MCF 10A (cell line): ENCODE measurements around the gene ZNF512B. TPM values are rescaled to one million over a fixed set of nuclear protein-coding genes. Genes with fewer than 3 reads are reported as not detected.

Experiments used
- BruUV-seq: library from RNA; stranded (reverse); fragments of 400-500 nt; replicated peaks from 2 replicates; lab custom pipeline; 2021; lab: Mats Ljungman, UMichigan
- CTCF ChIA-PET: fragments of 300-600 bp; sonication (Branson Sonifier 250); formaldehyde crosslinking; extraction: SDS; loops from one replicate; lab custom pipeline; 2021; ENCODE audit warnings: antibody characterized with exemption, inconsistent platforms; lab: Yijun Ruan, JAX
- POLR2A ChIA-PET: fragments of 300-600, 350-650 bp; sonication (Branson Sonifier 250); formaldehyde crosslinking; extraction: SDS; loops from one replicate; lab custom pipeline; 2020; ENCODE audit warnings: antibody characterized with exemption, inconsistent platforms; lab: Yijun Ruan, JAX
- DNase-seq: peaks from one replicate; pipeline ENCODE4 v3.0.0-alpha.2; 2018; ENCODE audit not compliant: unreplicated experiment
- H3K27ac Mint-ChIP-seq: one replicate; pipeline ENCODE4 v1.8.0; 2022; ENCODE audit warnings: mild to moderate bottlenecking, low read depth, mixed read lengths; ENCODE audit not compliant: unreplicated experiment
- H3K27me3 Mint-ChIP-seq: one replicate; pipeline ENCODE4 v1.8.0; 2022; ENCODE audit warnings: mixed read lengths; ENCODE audit not compliant: insufficient read depth, unreplicated experiment
- H3K36me3 Mint-ChIP-seq: one replicate; pipeline ENCODE4 v1.8.0; 2022; ENCODE audit warnings: mild to moderate bottlenecking, moderate library complexity, mixed read lengths; ENCODE audit not compliant: insufficient read depth, unreplicated experiment
- H3K4me1 Mint-ChIP-seq: one replicate; pipeline ENCODE4 v1.8.0; 2022; ENCODE audit warnings: mixed read lengths; ENCODE audit not compliant: insufficient read depth, unreplicated experiment
- H3K4me3 Mint-ChIP-seq: one replicate; pipeline ENCODE4 v1.8.0; 2022; ENCODE audit warnings: mild to moderate bottlenecking, moderate library complexity, mixed read lengths; ENCODE audit not compliant: unreplicated experiment
- H3K9me3 Mint-ChIP-seq: one replicate; pipeline ENCODE4 v1.8.0; 2022; ENCODE audit warnings: mixed read lengths; ENCODE audit not compliant: unreplicated experiment
- intact Hi-C: fragments of 100-400 bp; cut with micrococcal nuclease; formaldehyde crosslinking; loops from 2 replicates; pipeline ENCODE4 v1.14.1; 2022
- microRNA-seq: library from miRNA; unstranded; fragments of <30 nt; microRNA quantifications from one replicate; pipeline ENCODE4 v1.2.0, GENCODE V29; 2022
- total RNA-seq: library from RNA; stranded (reverse); gene quantifications from 2 replicates; pipeline ENCODE4 v1.2.3, GENCODE V29; 2022
- TF ChIP-seq, protein P1 (sequence below): fragments of 200-600 bp; IDR thresholded peaks from one replicate; pipeline ENCODE4 v1.8.0; 2022; ENCODE audit warnings: antibody characterized with exemption, mild to moderate bottlenecking; ENCODE audit not compliant: unreplicated experiment

ZNF512B gene
- total RNA-seq, 1 experiment from 2014 or later, result 26.6 TPM

DNA sequence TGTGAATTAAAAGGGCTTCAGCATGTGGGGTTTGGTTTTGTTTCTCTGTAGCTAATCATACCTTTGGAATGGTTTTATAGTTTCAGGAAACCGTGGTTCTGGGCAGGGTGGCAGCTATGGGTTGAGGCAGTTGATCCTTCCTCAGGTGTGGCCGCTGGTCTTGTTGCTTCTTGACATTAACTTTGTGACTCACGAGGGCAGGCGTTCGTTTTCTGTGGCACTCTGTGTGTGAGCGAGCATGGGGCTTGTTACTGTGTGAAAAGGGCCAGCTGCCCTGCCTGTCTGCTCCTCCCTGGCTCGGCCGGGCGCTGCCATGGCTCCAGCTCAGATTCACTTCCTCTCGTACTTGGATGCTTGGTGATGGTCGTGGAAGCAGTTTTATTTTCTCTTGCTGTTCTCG lies 58.6 kb downstream of the ZNF512B start:
- no TSS peak for BruUV-seq
- peak overlapping the region; percentile 28 for H3K4me3 Mint-ChIP-seq
- H3K9me3 Mint-ChIP-seq, result no peaks in the 10 kb centered on the region
- no peaks in the 10 kb centered on the region for H3K27me3 Mint-ChIP-seq
- H3K4me1 Mint-ChIP-seq, result peaks cover 28% of the 10 kb centered on the region
- CTCF ChIA-PET, result interaction anchor here (0.6 to 2.3 kb wide), 7 partner anchors 15 to 204 kb away, joined by 3 to 9 read pairs (median 3); no protein-coding TSS in a partner anchor
- peaks cover 12% of the 10 kb centered on the region for H3K36me3 Mint-ChIP-seq
- intact Hi-C loops, result no loop called here
- POLR2A ChIA-PET, result interaction anchor here (0.6 to 3.1 kb wide), 13 partner anchors 9 to 315 kb away, joined by 3 to 22 read pairs (median 5); partner anchors contain the start of genes TPD52L2 and UCKL1
- peak; percentile 56 for DNase-seq
- peak overlapping the region; percentile 78 for H3K27ac Mint-ChIP-seq
- TF ChIP-seq, protein P1, sequence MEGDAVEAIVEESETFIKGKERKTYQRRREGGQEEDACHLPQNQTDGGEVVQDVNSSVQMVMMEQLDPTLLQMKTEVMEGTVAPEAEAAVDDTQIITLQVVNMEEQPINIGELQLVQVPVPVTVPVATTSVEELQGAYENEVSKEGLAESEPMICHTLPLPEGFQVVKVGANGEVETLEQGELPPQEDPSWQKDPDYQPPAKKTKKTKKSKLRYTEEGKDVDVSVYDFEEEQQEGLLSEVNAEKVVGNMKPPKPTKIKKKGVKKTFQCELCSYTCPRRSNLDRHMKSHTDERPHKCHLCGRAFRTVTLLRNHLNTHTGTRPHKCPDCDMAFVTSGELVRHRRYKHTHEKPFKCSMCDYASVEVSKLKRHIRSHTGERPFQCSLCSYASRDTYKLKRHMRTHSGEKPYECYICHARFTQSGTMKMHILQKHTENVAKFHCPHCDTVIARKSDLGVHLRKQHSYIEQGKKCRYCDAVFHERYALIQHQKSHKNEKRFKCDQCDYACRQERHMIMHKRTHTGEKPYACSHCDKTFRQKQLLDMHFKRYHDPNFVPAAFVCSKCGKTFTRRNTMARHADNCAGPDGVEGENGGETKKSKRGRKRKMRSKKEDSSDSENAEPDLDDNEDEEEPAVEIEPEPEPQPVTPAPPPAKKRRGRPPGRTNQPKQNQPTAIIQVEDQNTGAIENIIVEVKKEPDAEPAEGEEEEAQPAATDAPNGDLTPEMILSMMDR, result no peak

DNA sequence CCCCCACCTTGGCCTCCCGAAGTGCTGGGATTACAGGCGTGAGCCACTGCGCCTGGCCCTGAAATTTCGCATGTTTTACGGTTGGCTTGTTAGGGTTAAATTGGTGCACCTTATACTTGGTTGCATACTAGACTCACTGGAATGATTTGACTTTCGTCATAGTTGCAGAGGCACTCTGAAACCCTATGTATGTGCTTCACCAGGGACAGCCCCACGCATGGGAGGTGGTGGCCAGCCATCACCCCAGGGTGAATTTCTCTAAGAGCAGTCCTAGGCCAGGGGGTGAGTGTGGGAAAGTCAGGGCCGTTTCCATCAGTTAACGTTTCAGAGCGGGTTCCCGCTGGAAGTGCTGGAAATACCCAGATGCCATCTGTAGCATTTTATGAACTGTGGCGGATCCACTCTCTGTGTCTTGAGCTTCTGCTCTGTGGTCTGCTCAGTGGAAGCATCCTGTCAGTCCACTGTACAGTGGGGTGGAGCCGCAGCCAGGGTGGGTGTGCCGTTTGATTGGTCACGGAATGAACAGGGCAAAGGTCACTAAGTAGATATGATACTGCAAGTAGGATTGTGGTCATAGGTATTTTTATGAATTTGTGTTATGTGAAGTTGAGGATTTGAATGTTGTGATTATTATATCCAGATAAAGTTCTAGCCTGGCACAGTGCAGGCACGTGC lies 61.6 kb downstream of the ZNF512B start:
- H3K4me1 Mint-ChIP-seq, result peaks cover 25% of the 10 kb centered on the region
- no peak overlapping the region for H3K4me3 Mint-ChIP-seq
- no peaks in the 10 kb centered on the region for H3K27me3 Mint-ChIP-seq
- BruUV-seq, result no TSS peak
- H3K27ac Mint-ChIP-seq, result no peak overlapping the region
- H3K36me3 Mint-ChIP-seq, result peaks cover 19% of the 10 kb centered on the region
- intact Hi-C loops, result no loop called here
- H3K9me3 Mint-ChIP-seq, result no peaks in the 10 kb centered on the region
- ChIA-PET POLR2A (interaction anchor here (1.0 to 1.3 kb wide), 4 partner anchors 12 to 48 kb away, joined by 3 to 5 read pairs (median 4); partner anchors contain the start of genes TPD52L2 and UCKL1), CTCF (interaction anchor here (1.1 kb wide), 1 partner anchor 66 kb away, joined by 4 read pairs; no protein-coding TSS in a partner anchor)
- TF ChIP-seq, protein P1, result no peak
- DNase-seq, result no peak

Small RNAs within 50 kb of the gene (microRNA-seq; reads per million reads assigned to microRNA genes)
- gene MIR1914 (3.4 reads per million, percentile 25 among the genes with 10 or more reads in this experiment), gene MIR647 (not detected), gene MIR941-1 (not detected), gene MIR941-2 (not detected), gene MIR941-3 (not detected), gene MIR941-4 (not detected), gene MIR941-5 (not detected)

Other genes with a start within 250 kb of the ZNF512B start
- gene LIME1, start 233.3 kb downstream of the ZNF512B start, total RNA-seq, result 10.1 and 16.0 TPM in 2 replicates
- 85.0 and 105 TPM in 2 replicates for gene SLC2A4RG, start 230.2 kb downstream of the ZNF512B start, total RNA-seq
- gene ZBTB46, start 138.7 kb downstream of the ZNF512B start, total RNA-seq, result 0.63 and 0.71 TPM in 2 replicates
- not detected in 2 replicates for gene ABHD16B, start 108.4 kb downstream of the ZNF512B start, total RNA-seq
- gene TPD52L2, start 104.7 kb downstream of the ZNF512B start, total RNA-seq, result 174 and 175 TPM in 2 replicates
- 38.1 and 45.0 TPM in 2 replicates for gene DNAJC5, start 74.8 kb downstream of the ZNF512B start, total RNA-seq
- gene UCKL1, start 13.5 kb downstream of the ZNF512B start, total RNA-seq, result 38.6 and 43.7 TPM in 2 replicates
- gene SAMD10, start 9.7 kb upstream of the ZNF512B start, total RNA-seq, result 4.4 and 4.5 TPM in 2 replicates
- 70.9 and 88.5 TPM in 2 replicates for gene PRPF6, start 11.2 kb upstream of the ZNF512B start, total RNA-seq
- gene C20orf204, start 66.3 kb upstream of the ZNF512B start, total RNA-seq, result 1.1 and 2.0 TPM in 2 replicates
- 0.16 and 0.22 TPM in 2 replicates for gene SOX18, start 79.7 kb upstream of the ZNF512B start, total RNA-seq
- 30.8 and 39.7 TPM in 2 replicates for gene TCEA2, start 93.3 kb upstream of the ZNF512B start, total RNA-seq
- gene RGS19, start 109.6 kb upstream of the ZNF512B start, total RNA-seq, result 8.2 and 8.8 TPM in 2 replicates
- 0.12 and 0.15 TPM in 2 replicates for gene OPRL1, start 110.2 kb upstream of the ZNF512B start, total RNA-seq
- not detected in 2 replicates for gene LKAAEAR1, start 114.5 kb upstream of the ZNF512B start, total RNA-seq
- not detected in 2 replicates for gene NPBWR2, start 137.6 kb upstream of the ZNF512B start, total RNA-seq
- not detected in 2 replicates for gene MYT1, start 194.5 kb upstream of the ZNF512B start, total RNA-seq